ENCODE data around the gene UCK1. TPM values are rescaled to one million over a fixed set of nuclear protein-coding genes. Genes with fewer than 3 reads are reported as not detected.
A peak's percentile ranks its signal among the peaks of the same experiment; 100 is the strongest.
"Not testable (repeated sequence)": the region's sequence is repeated elsewhere in the genome, so short reads cannot be mapped to it uniquely, and the experiment has no call there.

The UCK1 gene
- total RNA-seq, 1 experiment from 2014 or later, result 21.3 TPM

- DNase-seq (ENCODE audit: low spot score), result no peak
Observed at GRCh38 chr9:131523451-131524435, 7.3 kb downstream of the UCK1 start.

GRCh38 chr9:131523086-131523388, 8.0 kb downstream of the UCK1 start:
- DNase-seq (ENCODE audit: low spot score), result no peak

- DNase-seq (ENCODE audit: low spot score), result no peak
Observed at GRCh38 chr9:131522257-131523085, 8.6 kb downstream of the UCK1 start.

- no peak for DNase-seq (ENCODE audit: low spot score)
Observed at GRCh38 chr9:131521822-131522221, 9.2 kb downstream of the UCK1 start.

GRCh38 chr9:131521203-131521602, 9.9 kb downstream of the UCK1 start:
- DNase-seq (ENCODE audit: low spot score), result no peak

GRCh38 chr9:131520503-131520902, 10.6 kb downstream of the UCK1 start:
- DNase-seq (ENCODE audit: low spot score), result no peak

- DNase-seq (ENCODE audit: low spot score), result no peak
Observed at GRCh38 chr9:131518553-131518952, 12.5 kb downstream of the UCK1 start.

GRCh38 chr9:131517761-131518190, 13.3 kb downstream of the UCK1 start:
- no peak for DNase-seq (ENCODE audit: low spot score)

- DNase-seq (ENCODE audit: low spot score), result no peak
Observed at GRCh38 chr9:131516930-131517329, 14.1 kb downstream of the UCK1 start.

GRCh38 chr9:131516100-131516499, 15.0 kb downstream of the UCK1 start:
- DNase-seq (ENCODE audit: low spot score), result no peak

GRCh38 chr9:131515559-131516031, 15.5 kb downstream of the UCK1 start:
- DNase-seq (ENCODE audit: low spot score), result not testable (repeated sequence)

- no peak for DNase-seq (ENCODE audit: low spot score)
Observed at GRCh38 chr9:131513177-131513576, 17.9 kb downstream of the UCK1 start.

GRCh38 chr9:131511880-131512279, 19.2 kb downstream of the UCK1 start:
- no peak for DNase-seq (ENCODE audit: low spot score)

- no peak for DNase-seq (ENCODE audit: low spot score)
Observed at GRCh38 chr9:131511416-131511815, 19.6 kb downstream of the UCK1 start.

- DNase-seq (ENCODE audit: low spot score), result no peak
Observed at GRCh38 chr9:131505012-131505411, 26.1 kb downstream of the UCK1 start.

GRCh38 chr9:131503626-131504465, 27.2 kb downstream of the UCK1 start:
- DNase-seq (ENCODE audit: low spot score), result no peak

- peak; percentile 73 for DNase-seq (ENCODE audit: low spot score)
Observed at GRCh38 chr9:131502781-131503625, 28.1 kb downstream of the UCK1 start, which contains the start of gene POMT1. Gene POMT1, plus strand, starts transcription at chr9:131502918. Its CDS starts 1,301 bp downstream, at chr9:131504219.

- DNase-seq (ENCODE audit: low spot score), result peak; percentile 74
Observed at GRCh38 chr9:131500939-131501541, 30.0 kb downstream of the UCK1 start.

- DNase-seq (ENCODE audit: low spot score), result no peak
Observed at GRCh38 chr9:131500377-131500776, 30.7 kb downstream of the UCK1 start.

GRCh38 chr9:131499254-131499767, 31.8 kb downstream of the UCK1 start:
- no peak for DNase-seq (ENCODE audit: low spot score)

Data from H4 (cell line).